NCI-H1694 (cell line): ENCODE results near the gene ATG5.
"Not testable (repeated sequence)": the region's sequence is repeated elsewhere in the genome, so short reads cannot be mapped to it uniquely, and the experiment has no call there.

Experiments
- DNase-seq: peaks from one replicate; lab custom pipeline; 2025; lab: John Stamatoyannopoulos, UW

The ATG5 gene

GRCh38 chr6:106256201-106256968, 69.2 kb downstream of the ATG5 start:
- no peak for DNase-seq

- no peak for DNase-seq
Measured at GRCh38 chr6:106255306-106255705, 70.3 kb downstream of the ATG5 start.

GRCh38 chr6:106254636-106255035, 70.9 kb downstream of the ATG5 start:
- DNase-seq = no peak

- no peak for DNase-seq
Measured at GRCh38 chr6:106253731-106254130, 71.8 kb downstream of the ATG5 start.

- no peak for DNase-seq
Measured at GRCh38 chr6:106253172-106253571, 72.4 kb downstream of the ATG5 start.

- DNase-seq = no peak
Measured at GRCh38 chr6:106252687-106253086, 72.9 kb downstream of the ATG5 start.

GRCh38 chr6:106251531-106252255, 73.9 kb downstream of the ATG5 start:
- not testable (repeated sequence) for DNase-seq

- DNase-seq = no peak
Measured at GRCh38 chr6:106250953-106251352, 74.6 kb downstream of the ATG5 start.

- no peak for DNase-seq
Measured at GRCh38 chr6:106249658-106250057, 75.9 kb downstream of the ATG5 start.

GRCh38 chr6:106247733-106248132, 77.8 kb downstream of the ATG5 start:
- no peak for DNase-seq

- DNase-seq = no peak
Measured at GRCh38 chr6:106247293-106247692, 78.3 kb downstream of the ATG5 start.

- no peak for DNase-seq
Measured at GRCh38 chr6:106244931-106245330, 80.6 kb downstream of the ATG5 start.

GRCh38 chr6:106244521-106244920, 81.0 kb downstream of the ATG5 start:
- no peak for DNase-seq

- DNase-seq = no peak
Measured at GRCh38 chr6:106243261-106243660, 82.3 kb downstream of the ATG5 start.

- DNase-seq = no peak
Measured at GRCh38 chr6:106241498-106241897, 84.1 kb downstream of the ATG5 start.

- no peak for DNase-seq
Measured at GRCh38 chr6:106237286-106237685, 88.3 kb downstream of the ATG5 start.

- not testable (repeated sequence) for DNase-seq
Measured at GRCh38 chr6:106229876-106230445, 95.6 kb downstream of the ATG5 start.

- no peak for DNase-seq
Measured at GRCh38 chr6:106227612-106228507, 97.7 kb downstream of the ATG5 start.

- DNase-seq = no peak
Measured at GRCh38 chr6:106226676-106227075, 98.9 kb downstream of the ATG5 start.

- no peak for DNase-seq
Measured at GRCh38 chr6:106225581-106225980, 100.0 kb downstream of the ATG5 start.

- peak; percentile 70 for DNase-seq
Measured at GRCh38 chr6:106223300-106223930, 102.1 kb downstream of the ATG5 start.

GRCh38 chr6:106220485-106220884, 105.1 kb downstream of the ATG5 start:
- DNase-seq = no peak
